Measurements from ENCODE around the gene MAP1B.

MAP1B gene

GRCh38 chr5:72133212-72133990 lies 26.1 kb downstream of the MAP1B start:
- DNase-seq (ENCODE audit: low read depth in 2 of 2), result no peak

GRCh38 chr5:72134226-72134899 lies 27.1 kb downstream of the MAP1B start:
- no peak for DNase-seq (ENCODE audit: low read depth in 2 of 2)

- no peak for DNase-seq (ENCODE audit: low read depth in 2 of 2)
Measured at GRCh38 chr5:72137826-72138409, 30.6 kb downstream of the MAP1B start.

GRCh38 chr5:72138943-72139521 lies 31.8 kb downstream of the MAP1B start:
- peak; percentile 0 to 3 for DNase-seq (ENCODE audit: low read depth in 2 of 2)

GRCh38 chr5:72140711-72141110 lies 33.4 kb downstream of the MAP1B start:
- DNase-seq (ENCODE audit: low read depth in 2 of 2), result no peak

- DNase-seq (ENCODE audit: low read depth in 2 of 2), result no peak
Measured at GRCh38 chr5:72141440-72142355, 34.4 kb downstream of the MAP1B start.

- DNase-seq (ENCODE audit: low read depth in 2 of 2), result no peak
Measured at GRCh38 chr5:72144762-72145161, 37.5 kb downstream of the MAP1B start.

GRCh38 chr5:72145348-72145747 lies 38.1 kb downstream of the MAP1B start:
- no peak for DNase-seq (ENCODE audit: low read depth in 2 of 2)

GRCh38 chr5:72146056-72146455 lies 38.8 kb downstream of the MAP1B start:
- no peak for DNase-seq (ENCODE audit: low read depth in 2 of 2)

GRCh38 chr5:72147569-72147968 lies 40.3 kb downstream of the MAP1B start:
- DNase-seq (ENCODE audit: low read depth in 2 of 2), result no peak

- no peak for DNase-seq (ENCODE audit: low read depth in 2 of 2)
Measured at GRCh38 chr5:72149742-72150141, 42.5 kb downstream of the MAP1B start.

GRCh38 chr5:72151169-72151568 lies 43.9 kb downstream of the MAP1B start:
- no peak for DNase-seq (ENCODE audit: low read depth in 2 of 2)

GRCh38 chr5:72151646-72152045 lies 44.4 kb downstream of the MAP1B start:
- no peak for DNase-seq (ENCODE audit: low read depth in 2 of 2)

- DNase-seq (ENCODE audit: low read depth in 2 of 2), result no peak
Measured at GRCh38 chr5:72152545-72152944, 45.3 kb downstream of the MAP1B start.

- no peak for DNase-seq (ENCODE audit: low read depth in 2 of 2)
Measured at GRCh38 chr5:72153551-72153950, 46.3 kb downstream of the MAP1B start.

- no peak for DNase-seq (ENCODE audit: low read depth in 2 of 2)
Measured at GRCh38 chr5:72154076-72154756, 46.9 kb downstream of the MAP1B start.

GRCh38 chr5:72156946-72157624 lies 49.8 kb downstream of the MAP1B start:
- DNase-seq (ENCODE audit: low read depth in 2 of 2), result no peak

- no peak for DNase-seq (ENCODE audit: low read depth in 2 of 2)
Measured at GRCh38 chr5:72157625-72157962, 50.3 kb downstream of the MAP1B start.

- no peak for DNase-seq (ENCODE audit: low read depth in 2 of 2)
Measured at GRCh38 chr5:72159501-72159911, 52.2 kb downstream of the MAP1B start.

GRCh38 chr5:72160329-72160728 lies 53.1 kb downstream of the MAP1B start:
- no peak for DNase-seq (ENCODE audit: low read depth in 2 of 2)

All from stimulated activated CD8-positive, alpha-beta memory T cell treated with anti-CD3 and anti-CD28 coated beads, Interleukin-2, amount 100 ng/mL, for 48 hours (primary cell).